Stomach (tissue), 9 donors: Measurements from ENCODE around the gene BORCS5. TPM values are rescaled to one million over a fixed set of nuclear protein-coding genes. Genes with fewer than 3 reads are reported as not detected.

ENCODE experiments used
- DNase-seq, 2 donors: peaks; one replicate each; pipeline versions ENCODE4 v3.0.0 to v3.0.0-alpha.2; 2013 to 2019
- H3K27ac ChIP-seq, 5 donors: fragments of 200-600 bp in 4 of 5; sonication (generic) in 4 of 5; one replicate each; pipeline ENCODE4 v1.5.1; 2013 to 2019; ENCODE audit warnings: mild to moderate bottlenecking in 1 of 5, moderate library complexity in 1 of 5
- H3K27me3 ChIP-seq, 3 donors: fragments of 200-600 bp; sonication (generic); one replicate each; pipeline ENCODE4 v1.5.1; 2017 to 2019; ENCODE audit warnings: mixed run types in 1 of 3
- H3K36me3 ChIP-seq, 4 donors: fragments of 200-600 bp; sonication (generic); 1 replicate in 3 of 4; 2 replicates in 1 of 4; pipeline ENCODE4 v1.5.1; 2016 to 2019
- H3K4me1 ChIP-seq, 4 donors: fragments of 200-600 bp; sonication (generic); one replicate each; pipeline ENCODE4 v1.5.1; 2016 to 2019
- H3K4me3 ChIP-seq, 4 donors: fragments of 200-600 bp; sonication (generic) in 3 of 4; one replicate each; pipeline ENCODE4 v1.5.1; 2016 to 2019; ENCODE audit warnings: mild to moderate bottlenecking in 1 of 4
- H3K9me3 ChIP-seq, 4 donors: fragments of 200-600 bp; sonication (generic); one replicate each; pipeline ENCODE4 v1.5.1; 2016 to 2019
- CTCF ChIP-seq, 7 experiments: fragments of 450-650 bp in 4 of 7; fragments of 200-600 bp in 3 of 7; sonication (generic) in 3 of 7; IDR thresholded peaks; one replicate each; pipeline ENCODE4 v1.5.1; 2016 to 2019; ENCODE audit warnings: antibody characterized with exemption in 7 of 7, control low read depth in 2 of 7, mild to moderate bottlenecking in 1 of 7
- EP300 ChIP-seq: sonication (generic); formaldehyde crosslinking; IDR thresholded peaks from one replicate; pipeline ENCODE4 v1.6.1; 2017; ENCODE audit warnings: antibody characterized with exemption
- POLR2A ChIP-seq, 4 donors: fragments of 450-650 bp; IDR thresholded peaks; one replicate each; pipeline ENCODE4 v1.6.1; 2016; ENCODE audit warnings: antibody characterized with exemption in 4 of 4, control low read depth in 2 of 4, mild to moderate bottlenecking in 1 of 4, moderate library complexity in 1 of 4
- POLR2AphosphoS5 ChIP-seq, 3 donors: sonication (generic); formaldehyde crosslinking; IDR thresholded peaks; one replicate each; pipeline ENCODE4 v1.6.1; 2016; ENCODE audit warnings: antibody characterized with exemption in 3 of 3
- WGBS, 5 donors: extraction: QIAGEN DNeasy Blood & Tissue Kit in 3 of 5; methylation state at CpG; one replicate each; pipeline versions ENCODE4 v1.1.5 to v1.1.7; 2013 to 2018; 5-methylcytosine and 5-hydroxymethylcytosine counted together
- intact Hi-C: fragments of 100-400 bp; cut with DNase I; formaldehyde crosslinking; loops from one replicate; pipeline ENCODE4 v1.15.1; 2023; ENCODE audit warnings: low total_unique reads
- polyA plus RNA-seq, 3 donors: library from polyadenylated mRNA; stranded (reverse); fragments of 200-250 nt; gene quantifications; one replicate each; pipeline ENCODE4 v1.2.3, GENCODE V29; 2013
- total RNA-seq, 5 donors: library from RNA; depleted of rRNA; stranded (reverse); fragments of >200 nt; gene quantifications; one replicate each; pipeline versions ENCODE4 v1.1.0 to v1.2.3, GENCODE V29; 2014 to 2016
- donor health status: healthy with polysubstance abuse.
- donor health status: Bipolar disorder and iron deficiency.
- donor health status: healthy.

BORCS5 gene
- total and polyA plus RNA-seq, 8 donors: 1.3 to 49.0 (median 7.5) TPM

- H3K27me3 ChIP-seq: no peaks in the 10 kb centered on the region
- DNase-seq: peak; percentile 60 to 74
- H3K27ac ChIP-seq: peak overlapping the region in 4 of 5 donors; percentile 22 to 81 (median 51)
- TF ChIP-seq POLR2A (IDR thresholded peaks at IDR 0.05) (no peak), CTCF (IDR thresholded peaks at IDR 0.05) (no peak), EP300 (no peak), POLR2AphosphoS5 (IDR thresholded peaks at IDR 0.05) (peak in 2 of 3 donors; percentile 62 to 66)
- H3K4me3 ChIP-seq: no peak overlapping the region
- intact Hi-C loops: no loop called here
- peaks cover 0 to 53% (median 26%) of the 10 kb centered on the region in 4 donors for H3K4me1 ChIP-seq
- 49 to 64% (median 61%) methylated on average over 13 of the region's 13 CpGs for WGBS, 5 donors
- H3K36me3 ChIP-seq: no peaks in the 10 kb centered on the region
- no peaks in the 10 kb centered on the region for H3K9me3 ChIP-seq
Observed at GRCh38 chr12:12449533-12450025, 92.7 kb downstream of the BORCS5 start.

GRCh38 chr12:12450043-12450471, 93.2 kb downstream of the BORCS5 start:
- Histone ChIP-seq H3K27me3 (no peaks in the 10 kb centered on the region), H3K36me3 (no peaks in the 10 kb centered on the region), H3K4me3 (no peak overlapping the region), H3K27ac (peak overlapping the region in 4 of 5 donors; percentile 22 to 81 (median 51)), H3K4me1 (peaks cover 0 to 49% (median 26%) of the 10 kb centered on the region in 4 donors), H3K9me3 (no peaks in the 10 kb centered on the region)
- intact Hi-C loops: no loop called here
- no peak for DNase-seq
- no peak for TF ChIP-seq CTCF (IDR thresholded peaks at IDR 0.05)
- no peak for TF ChIP-seq EP300
- TF ChIP-seq POLR2A (IDR thresholded peaks at IDR 0.05): no peak
- no peak for TF ChIP-seq POLR2AphosphoS5 (IDR thresholded peaks at IDR 0.05)
- 63 to 70% (median 68%) methylated on average over 2 of the region's 2 CpGs for WGBS, 5 donors

- Histone ChIP-seq H3K27me3 (no peaks in the 10 kb centered on the region), H3K36me3 (no peaks in the 10 kb centered on the region), H3K4me3 (no peak overlapping the region), H3K9me3 (no peaks in the 10 kb centered on the region), H3K4me1 (peaks cover 0 to 47% (median 26%) of the 10 kb centered on the region in 4 donors), H3K27ac (peak overlapping the region in 4 of 5 donors; percentile 13 to 63 (median 28))
- WGBS, 5 donors: 34 to 59% (median 48%) methylated on average over 4 of the region's 4 CpGs
- intact Hi-C loops: no loop called here
- TF ChIP-seq CTCF (IDR thresholded peaks at IDR 0.05): no peak
- TF ChIP-seq POLR2A (IDR thresholded peaks at IDR 0.05): no peak
- TF ChIP-seq POLR2AphosphoS5 (IDR thresholded peaks at IDR 0.05): no peak
- TF ChIP-seq EP300: no peak
- DNase-seq: peak in 1 of 2 donors; percentile 31
Observed at GRCh38 chr12:12451098-12451497, 94.2 kb downstream of the BORCS5 start.

- 92 to 99% (median 96%) methylated on average over 21 of the region's 21 CpGs for WGBS, 5 donors
- H3K9me3 ChIP-seq: no peaks in the 10 kb centered on the region
- intact Hi-C loops: no loop called here
- no peak for DNase-seq
- peaks cover 0 to 34% (median 21%) of the 10 kb centered on the region in 4 donors for H3K4me1 ChIP-seq
- no peak for TF ChIP-seq POLR2A (IDR thresholded peaks at IDR 0.05)
- TF ChIP-seq CTCF (IDR thresholded peaks at IDR 0.05): no peak
- no peak for TF ChIP-seq EP300
- no peak for TF ChIP-seq POLR2AphosphoS5 (IDR thresholded peaks at IDR 0.05)
- H3K4me3 ChIP-seq: no peak overlapping the region
- H3K27me3 ChIP-seq: no peaks in the 10 kb centered on the region
- no peaks in the 10 kb centered on the region for H3K36me3 ChIP-seq
- no peak overlapping the region for H3K27ac ChIP-seq
Observed at GRCh38 chr12:12452326-12452902, 95.5 kb downstream of the BORCS5 start.
